HG02642 (cell line): ENCODE results near the gene RYR2.

ENCODE experiments used
- ATAC-seq: cut with Tn5 transposase; IDR thresholded peaks from one replicate; pipeline ENCODE4 v1.9.1; 2021; ENCODE audit warnings: mild to moderate bottlenecking; ENCODE audit not compliant: unreplicated experiment, poor library complexity

The RYR2 gene

GRCh38 chr1:237183963-237184540 lies 142.1 kb downstream of the RYR2 start:
- no peak for ATAC-seq

- ATAC-seq = no peak
These were observed 144.7 kb downstream of the RYR2 start for GRCh38 chr1:237186675-237187074.

GRCh38 chr1:237187842-237188241 lies 145.9 kb downstream of the RYR2 start:
- no peak for ATAC-seq

GRCh38 chr1:237191403-237191802 lies 149.4 kb downstream of the RYR2 start:
- ATAC-seq = no peak

- ATAC-seq = no peak
These were observed 155.8 kb downstream of the RYR2 start for GRCh38 chr1:237197470-237198425.

GRCh38 chr1:237199026-237199425 lies 157.0 kb downstream of the RYR2 start:
- ATAC-seq = no peak

GRCh38 chr1:237201155-237201554 lies 159.2 kb downstream of the RYR2 start:
- ATAC-seq = no peak

GRCh38 chr1:237204841-237205240 lies 162.9 kb downstream of the RYR2 start:
- no peak for ATAC-seq

- ATAC-seq = no peak
These were observed 163.5 kb downstream of the RYR2 start for GRCh38 chr1:237205400-237206064.

- no peak for ATAC-seq
These were observed 164.1 kb downstream of the RYR2 start for GRCh38 chr1:237206065-237206414.

- no peak for ATAC-seq
These were observed 169.0 kb downstream of the RYR2 start for GRCh38 chr1:237211031-237211430.

GRCh38 chr1:237211540-237211939 lies 169.6 kb downstream of the RYR2 start:
- ATAC-seq = no peak

- ATAC-seq = no peak
These were observed 178.0 kb downstream of the RYR2 start for GRCh38 chr1:237219751-237220642.

- no peak for ATAC-seq
These were observed 181.4 kb downstream of the RYR2 start for GRCh38 chr1:237223419-237223818.

GRCh38 chr1:237226177-237226944 lies 184.4 kb downstream of the RYR2 start:
- no peak for ATAC-seq

GRCh38 chr1:237227476-237227875 lies 185.5 kb downstream of the RYR2 start:
- ATAC-seq = no peak

GRCh38 chr1:237228421-237228820 lies 186.4 kb downstream of the RYR2 start:
- no peak for ATAC-seq

GRCh38 chr1:237229333-237229732 lies 187.3 kb downstream of the RYR2 start:
- no peak for ATAC-seq

- ATAC-seq = no peak
These were observed 190.5 kb downstream of the RYR2 start for GRCh38 chr1:237232501-237232900.

- no peak for ATAC-seq
These were observed 193.1 kb downstream of the RYR2 start for GRCh38 chr1:237235091-237235490.
